HG03558 (cell line): Measurements from ENCODE around the gene ANGPTL8.

ENCODE experiments used
- ATAC-seq: cut with Tn5 transposase; IDR thresholded peaks from one replicate; pipeline ENCODE4 v1.9.1; 2021; ENCODE audit warnings: moderate number of reproducible peaks; ENCODE audit not compliant: unreplicated experiment; ENCODE audit errors: extremely low read depth

Gene ANGPTL8

DNA sequence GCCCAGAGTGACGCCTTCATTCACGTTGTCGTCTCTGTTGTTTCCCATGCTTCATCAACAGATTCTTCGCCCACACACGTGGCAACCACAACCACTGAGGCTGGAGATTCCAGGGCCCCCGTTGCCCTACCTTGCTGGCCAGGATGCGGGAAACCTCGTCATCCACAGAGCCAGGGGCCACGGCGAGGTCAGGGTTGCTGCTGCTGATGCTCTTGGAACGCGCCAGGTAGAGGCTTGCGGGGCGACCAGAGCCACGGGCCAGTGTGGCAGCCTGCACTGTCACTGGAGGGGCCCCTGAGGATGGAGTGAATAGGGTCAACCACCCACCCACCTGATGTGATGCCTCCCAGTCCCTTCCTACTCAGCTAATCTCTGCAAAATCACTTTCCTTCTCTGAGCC, 6.3 kb upstream of the ANGPTL8 start:
- ATAC-seq = no peak

- no peak for ATAC-seq
Measured at GRCh38 chr19:11234486-11235075, 4.8 kb upstream of the ANGPTL8 start.

DNA sequence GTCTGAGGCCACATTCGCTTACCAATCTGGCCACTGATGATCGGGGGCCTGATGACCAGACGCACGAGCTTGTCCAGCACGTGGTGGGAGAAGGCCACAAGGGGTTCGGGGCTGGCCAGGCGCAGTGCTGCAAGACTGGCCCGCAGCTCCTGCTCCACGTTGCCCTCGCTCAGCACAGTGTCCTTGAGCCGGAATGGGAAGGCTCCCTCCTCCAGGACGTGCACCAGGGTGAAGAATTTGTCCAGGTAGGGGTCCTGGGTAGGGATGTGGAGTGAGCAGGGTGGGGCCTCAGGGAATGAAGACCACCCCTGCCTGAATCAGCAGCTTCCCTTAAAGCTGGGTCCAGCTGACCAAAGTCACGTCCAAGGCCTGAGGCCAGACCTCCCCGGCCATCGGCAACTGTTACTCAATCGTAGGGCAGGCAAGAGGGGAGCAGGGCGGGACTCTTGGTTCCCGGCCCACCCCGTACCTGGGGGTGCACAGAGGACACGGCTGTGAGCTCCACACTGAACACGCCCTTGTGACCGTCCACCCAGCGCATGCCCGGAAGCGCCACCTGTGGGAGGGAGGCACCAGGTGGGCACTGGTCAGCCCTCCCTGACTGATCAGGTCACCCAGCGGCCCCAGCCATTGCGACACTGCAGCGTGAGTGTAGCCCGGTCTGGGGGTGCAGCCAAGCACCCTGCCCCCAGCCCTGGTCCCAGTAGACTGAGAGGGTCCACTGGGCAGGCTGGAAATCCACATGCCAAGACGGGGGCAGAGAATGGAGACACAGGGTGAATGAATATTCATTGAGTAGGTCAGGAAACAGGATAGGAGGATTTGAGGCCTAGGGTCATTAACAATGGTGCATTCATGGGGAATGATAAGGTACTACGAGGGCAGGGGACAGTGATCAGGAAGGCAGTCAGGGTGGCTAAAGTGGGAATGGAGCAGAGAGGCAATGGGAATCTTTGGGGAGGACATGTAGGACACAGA, 2.8 kb upstream of the ANGPTL8 start:
- ATAC-seq = no peak

- no peak for ATAC-seq
Measured at GRCh38 chr19:11237321-11237720, 2.1 kb upstream of the ANGPTL8 start.

- ATAC-seq = no peak
Measured at GRCh38 chr19:11238041-11238440, 1.4 kb upstream of the ANGPTL8 start.

GRCh38 chr19:11238781-11239376, 540 bp upstream of the ANGPTL8 start:
- no peak for ATAC-seq

GRCh38 chr19:11240008-11240444, 607 bp downstream of the ANGPTL8 start:
- no peak for ATAC-seq

DNA sequence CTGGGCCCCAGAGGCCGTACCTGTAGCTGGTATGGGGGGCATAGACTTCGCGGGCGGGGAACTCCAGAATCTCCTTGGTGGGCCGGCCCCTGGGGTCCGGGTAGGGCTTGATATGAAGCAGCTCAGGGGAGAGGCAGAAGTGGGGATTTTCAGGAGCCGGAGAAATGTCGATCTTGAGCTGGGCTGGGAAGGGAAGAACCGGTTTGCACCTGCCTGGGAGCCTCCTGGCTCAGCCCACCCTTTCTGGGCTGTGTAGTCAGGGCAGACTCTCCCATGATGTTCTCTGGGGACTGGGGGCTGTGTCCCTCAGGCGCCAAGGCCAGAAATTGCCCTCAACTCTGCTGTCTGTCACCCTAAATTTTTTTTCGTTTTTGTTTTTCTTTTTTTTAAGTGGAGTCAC, 2.6 kb downstream of the ANGPTL8 start:
- no peak for ATAC-seq

- no peak for ATAC-seq
Measured at GRCh38 chr19:11242864-11243797, 3.7 kb downstream of the ANGPTL8 start.

- ATAC-seq = no peak
Measured at GRCh38 chr19:11243798-11244169, 4.4 kb downstream of the ANGPTL8 start.

GRCh38 chr19:11244846-11245589, 5.6 kb downstream of the ANGPTL8 start:
- no peak for ATAC-seq

GRCh38 chr19:11246941-11247340, 7.5 kb downstream of the ANGPTL8 start:
- ATAC-seq = no peak

DNA sequence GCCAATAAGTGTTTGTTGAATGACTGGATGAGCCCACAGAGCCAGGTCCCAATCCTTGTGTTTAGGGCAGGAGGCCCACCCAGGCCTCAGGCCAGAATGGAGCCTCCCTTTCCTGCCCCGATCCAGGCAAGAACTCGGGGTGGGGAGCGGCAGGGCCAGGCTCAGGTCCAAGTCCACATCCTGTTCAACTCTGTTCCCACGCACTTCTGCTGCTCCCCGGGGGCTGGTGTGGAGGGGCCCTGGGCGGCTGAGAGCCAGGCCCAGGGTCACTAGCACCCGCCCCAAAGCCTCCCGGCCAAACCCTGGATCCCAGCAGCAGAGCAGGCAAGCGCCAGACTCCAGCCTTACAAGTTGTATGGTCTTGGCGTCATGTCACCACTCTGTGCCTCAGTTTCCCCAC, 8.0 kb downstream of the ANGPTL8 start:
- ATAC-seq = no peak

- ATAC-seq = no peak
Measured at GRCh38 chr19:11247934-11248333, 8.5 kb downstream of the ANGPTL8 start.

DNA sequence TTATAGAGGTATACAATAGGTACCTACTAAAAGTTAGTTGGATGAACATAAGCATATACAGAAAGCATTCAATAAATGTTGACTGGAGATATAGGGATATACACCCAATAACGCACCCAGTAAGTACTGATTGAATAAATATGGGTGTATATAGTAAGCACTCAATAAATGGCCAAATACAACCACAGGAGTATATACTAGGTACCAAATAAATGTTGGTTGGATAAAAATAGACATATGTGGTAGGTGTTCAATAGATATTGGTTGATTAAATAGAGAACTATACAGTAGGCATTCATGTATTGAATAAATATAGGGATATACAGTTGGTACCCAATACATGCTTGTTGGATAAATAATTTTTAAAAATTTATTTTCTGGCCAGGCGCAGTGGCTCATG, 9.4 kb downstream of the ANGPTL8 start:
- no peak for ATAC-seq

DNA sequence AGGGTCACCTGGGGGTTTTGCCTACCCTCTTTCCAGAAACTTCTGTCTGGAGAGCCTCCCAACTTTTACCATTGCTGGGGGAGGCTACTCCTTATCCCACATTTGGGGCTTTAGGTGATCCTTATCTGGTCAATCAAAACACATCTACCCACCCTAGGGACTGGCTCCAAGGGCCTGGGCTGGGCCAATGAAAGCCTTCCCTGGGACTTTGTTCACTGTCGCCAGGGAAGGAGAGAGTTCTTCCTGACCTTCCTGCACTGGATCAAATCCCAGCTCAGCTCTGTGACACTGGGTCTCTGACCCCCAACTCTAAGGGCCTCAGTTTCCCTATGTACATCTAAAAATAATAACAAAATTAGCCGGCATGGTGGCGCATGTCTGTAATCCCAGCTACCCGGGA, 11.8 kb downstream of the ANGPTL8 start:
- no peak for ATAC-seq

DNA sequence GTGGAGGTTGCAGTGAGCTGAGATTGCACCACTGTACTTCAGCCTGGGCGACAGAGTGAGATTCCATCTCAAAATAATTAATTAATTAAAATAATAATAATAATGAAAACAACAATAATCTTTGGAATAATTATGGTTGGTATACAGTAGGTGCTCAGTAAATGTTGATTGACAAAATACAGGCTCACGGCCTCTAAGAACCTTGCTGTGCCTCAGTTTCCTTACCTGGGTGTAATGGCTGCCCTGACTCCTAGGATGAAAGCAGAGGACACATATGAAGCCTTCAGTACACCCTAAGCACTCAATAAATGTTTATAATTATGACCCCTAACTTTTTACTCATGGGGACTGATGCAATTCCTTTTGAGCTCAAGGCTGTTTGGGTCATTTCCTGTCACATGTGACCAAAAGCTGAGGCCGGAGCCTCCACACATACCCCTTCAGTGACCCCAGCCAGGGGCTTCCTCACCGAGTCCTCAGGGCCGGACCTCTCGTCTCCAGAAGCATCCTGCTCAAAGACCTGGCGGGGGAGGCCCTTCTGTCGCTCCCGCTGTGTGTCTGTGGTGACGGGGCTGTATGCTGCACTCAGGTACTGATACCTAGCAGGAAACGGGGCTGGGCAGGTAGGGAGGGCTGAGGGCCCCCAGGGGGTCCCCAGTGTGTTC, 12.4 kb downstream of the ANGPTL8 start:
- no peak for ATAC-seq

GRCh38 chr19:11252665-11253355, 13.4 kb downstream of the ANGPTL8 start:
- ATAC-seq = no peak
